T47D (cell line): ENCODE measurements around the gene CUBN.

Experiments used
- DNase-seq, 2 experiments: peaks; one replicate each; pipeline versions ENCODE4 v3.0.0 to v3.0.0-alpha.2; 2011 to 2012; ENCODE audit warnings: low read depth in 1 of 2, low spot score in 1 of 2
- JUND ChIP-seq: IDR thresholded peaks from 2 replicates; pipeline ENCODE4 v1.6.1; 2012; ENCODE audit warnings: low read depth
- in situ Hi-C: cut with HindIII; loops from 2 replicates; pipeline ENCODE4 v1.10.0; 2016; ENCODE audit warnings: low sequenced_read_pairs, low pct_unique_long_range_greater_than_20kb

The CUBN gene

DNA sequence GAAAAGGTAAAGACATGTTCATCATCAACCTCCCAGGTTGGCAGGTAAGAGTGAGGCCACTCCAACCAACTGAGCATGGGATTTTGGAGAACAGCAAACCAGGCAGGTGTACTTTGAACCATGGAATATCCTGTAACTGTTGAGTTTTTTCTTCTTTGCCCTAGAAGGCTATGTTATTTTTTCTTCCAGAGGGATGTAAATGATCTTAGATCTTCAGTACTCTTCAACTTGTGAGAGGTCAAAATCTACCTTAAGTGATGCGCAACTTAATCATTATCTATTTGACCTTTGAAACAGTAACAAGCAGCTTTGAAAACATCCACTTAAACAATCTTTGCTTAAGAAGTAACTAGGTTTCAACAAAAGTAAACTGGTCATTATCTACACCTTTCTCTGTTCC lies at the start of gene CUBN:
Gene CUBN (minus strand): TSS at position 71 of the 400 bp plus-strand sequence. CDS start 46 bp downstream, at position 25.
- no peak for TF ChIP-seq JUND
- DNase-seq, result no peak
- in situ Hi-C loops, result no loop called here

DNA sequence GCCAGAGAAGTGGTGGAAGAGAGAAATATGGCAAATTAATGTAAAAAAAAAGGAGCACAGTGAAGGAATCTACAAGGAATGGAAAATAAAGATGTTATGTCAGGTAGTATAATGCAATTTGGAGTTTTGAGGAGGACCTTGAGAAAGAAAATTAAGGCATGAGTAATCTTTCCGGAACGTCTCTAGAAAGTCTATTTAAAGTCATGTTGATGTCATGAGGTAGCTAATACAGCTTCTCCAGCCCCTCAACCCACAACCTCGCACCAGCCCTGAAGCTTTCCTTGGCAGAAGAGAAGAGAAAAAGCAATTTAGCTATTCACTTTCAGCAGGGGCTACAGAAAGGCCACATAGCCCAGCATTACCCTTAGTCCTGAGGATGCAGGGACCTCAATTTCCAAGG lies 49.4 kb upstream of the CUBN start:
- TF ChIP-seq JUND, result no peak
- DNase-seq, result no peak
- in situ Hi-C loops, result no loop called here

GRCh38 chr10:17178006-17178405 lies 48.4 kb upstream of the CUBN start:
- no peak for TF ChIP-seq JUND
- DNase-seq, result no peak
- in situ Hi-C loops, result no loop called here

GRCh38 chr10:17177014-17177413 lies 47.4 kb upstream of the CUBN start:
- in situ Hi-C loops, result no loop called here
- TF ChIP-seq JUND, result no peak
- DNase-seq, result no peak

DNA sequence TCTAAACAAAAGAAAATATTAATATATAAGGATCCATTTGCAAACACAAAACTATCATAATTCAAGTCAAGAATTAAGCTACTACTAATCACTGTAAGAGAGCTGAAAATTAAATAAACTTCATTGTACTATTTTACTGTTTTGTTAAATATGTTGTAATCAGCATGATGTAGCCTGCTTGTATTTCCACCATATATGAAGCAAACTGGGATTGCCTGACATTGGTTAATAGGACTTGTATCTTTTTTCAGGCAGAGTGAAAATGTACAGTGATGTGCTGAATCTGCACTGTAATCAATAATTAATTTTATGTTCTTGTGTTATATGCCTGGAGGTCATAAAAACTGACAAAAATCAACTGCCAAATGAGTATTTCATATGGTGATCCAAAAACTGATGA lies 46.5 kb upstream of the CUBN start:
- in situ Hi-C loops, result no loop called here
- TF ChIP-seq JUND, result no peak
- DNase-seq, result no peak

- in situ Hi-C loops, result no loop called here
- no peak for DNase-seq
- no peak for TF ChIP-seq JUND
Measured at GRCh38 chr10:17175551-17175950, 45.9 kb upstream of the CUBN start.

DNA sequence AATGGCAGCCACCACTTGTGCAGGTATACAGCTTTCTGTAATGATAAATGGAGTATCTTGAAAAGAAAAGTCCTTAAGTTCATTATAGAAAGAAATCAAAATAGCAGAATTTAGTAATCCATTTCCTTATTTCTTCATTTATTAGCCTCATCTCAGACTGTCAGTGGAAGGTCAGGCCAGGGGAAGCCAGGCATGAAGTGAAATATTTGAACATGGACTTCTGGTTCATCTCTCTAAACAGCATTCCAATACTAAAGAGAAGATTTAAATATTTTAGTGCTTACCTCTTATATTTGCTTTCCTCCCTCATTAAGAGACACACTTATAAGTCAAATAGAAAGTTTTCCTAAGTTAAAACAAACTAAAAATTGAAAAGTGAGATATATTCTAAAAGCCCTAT lies 45.0 kb upstream of the CUBN start:
- no peak for TF ChIP-seq JUND
- no peak for DNase-seq
- in situ Hi-C loops, result no loop called here

DNA sequence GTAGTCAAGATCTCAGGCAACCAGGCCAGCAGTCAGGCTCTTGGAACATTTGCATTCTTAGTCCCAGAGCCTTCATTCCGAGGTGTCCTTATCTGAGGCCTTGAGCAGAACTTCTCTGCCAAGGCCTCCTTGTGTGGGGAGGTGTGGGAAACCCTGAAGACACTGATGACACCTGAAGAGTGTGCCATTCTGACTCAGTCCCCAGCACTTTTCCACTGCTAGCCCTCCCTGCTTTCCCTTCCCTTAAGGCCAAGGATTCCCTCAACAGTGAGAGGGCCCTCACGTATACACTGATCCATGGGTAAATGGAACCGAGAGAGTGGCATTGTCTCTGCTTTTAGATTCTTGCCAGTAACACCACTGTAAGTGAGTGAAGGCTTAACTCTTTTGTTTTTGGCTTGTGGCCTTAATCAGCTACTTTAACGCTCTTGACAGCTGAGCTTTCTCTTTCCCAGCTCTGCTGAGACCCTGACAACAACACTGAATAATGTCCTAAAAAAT lies 41.6 kb upstream of the CUBN start:
- no peak for TF ChIP-seq JUND
- no peak for DNase-seq
- in situ Hi-C loops, result no loop called here

DNA sequence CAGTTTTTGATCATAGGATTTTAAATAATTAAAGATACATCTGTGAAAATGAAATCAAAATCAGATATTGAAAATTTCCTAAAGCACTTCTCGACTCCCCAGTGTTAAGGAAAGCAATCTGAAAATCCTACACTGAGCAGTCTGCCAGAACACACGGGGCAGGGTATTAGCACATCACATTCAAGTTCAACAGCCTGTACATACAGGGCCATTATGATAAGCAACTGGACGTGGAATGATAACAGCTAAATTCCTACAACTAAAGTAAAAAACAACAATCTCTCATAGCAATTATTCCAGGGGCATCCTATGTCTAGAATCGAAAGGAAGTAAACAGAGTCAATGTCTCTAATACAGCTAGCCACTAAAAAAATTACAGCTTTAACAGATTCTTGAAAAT lies 40.2 kb upstream of the CUBN start:
- in situ Hi-C loops, result no loop called here
- DNase-seq, result no peak
- no peak for TF ChIP-seq JUND

DNA sequence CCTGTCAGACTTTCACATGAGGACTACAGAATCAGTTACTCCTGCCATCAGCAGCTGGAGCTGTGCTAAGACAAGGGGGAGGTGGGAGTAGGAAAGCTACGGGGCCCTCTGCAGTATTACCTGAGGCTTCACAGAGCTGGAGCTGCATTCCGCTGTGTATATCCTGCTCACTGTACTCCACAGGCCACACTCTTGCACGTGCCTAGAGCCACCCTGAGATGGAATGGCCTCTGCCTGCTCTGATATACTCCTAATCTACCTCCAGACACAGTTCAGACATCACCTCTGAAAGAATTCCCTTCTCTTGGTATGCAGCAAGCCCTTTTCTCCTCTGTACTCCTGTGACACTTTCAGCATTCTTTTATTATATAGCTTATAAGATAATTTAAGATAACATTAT lies 37.1 kb upstream of the CUBN start:
- no peak for TF ChIP-seq JUND
- in situ Hi-C loops, result no loop called here
- no peak for DNase-seq

GRCh38 chr10:17162828-17163227 lies 33.2 kb upstream of the CUBN start:
- in situ Hi-C loops, result no loop called here
- no peak for DNase-seq
- no peak for TF ChIP-seq JUND

DNA sequence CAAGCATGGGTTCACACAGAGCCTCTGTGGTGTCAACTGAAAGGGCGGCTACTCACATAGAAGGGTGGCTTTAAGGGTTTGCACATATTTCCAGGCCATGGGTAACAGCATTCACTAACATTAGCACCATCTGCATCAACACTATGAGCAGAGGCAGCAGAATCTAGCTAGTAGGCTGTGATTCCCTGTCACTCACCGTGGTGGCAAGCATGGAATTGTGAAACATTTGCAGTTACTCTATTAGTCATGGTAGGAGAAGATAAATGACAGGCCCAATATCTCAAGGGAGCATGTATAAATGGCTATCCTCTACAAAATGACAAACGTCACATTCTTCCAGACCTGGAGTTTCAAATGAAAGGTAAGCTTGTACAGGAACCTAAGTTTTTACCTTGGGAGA lies 32.2 kb upstream of the CUBN start:
- DNase-seq, result no peak
- in situ Hi-C loops, result no loop called here
- TF ChIP-seq JUND, result no peak

DNA sequence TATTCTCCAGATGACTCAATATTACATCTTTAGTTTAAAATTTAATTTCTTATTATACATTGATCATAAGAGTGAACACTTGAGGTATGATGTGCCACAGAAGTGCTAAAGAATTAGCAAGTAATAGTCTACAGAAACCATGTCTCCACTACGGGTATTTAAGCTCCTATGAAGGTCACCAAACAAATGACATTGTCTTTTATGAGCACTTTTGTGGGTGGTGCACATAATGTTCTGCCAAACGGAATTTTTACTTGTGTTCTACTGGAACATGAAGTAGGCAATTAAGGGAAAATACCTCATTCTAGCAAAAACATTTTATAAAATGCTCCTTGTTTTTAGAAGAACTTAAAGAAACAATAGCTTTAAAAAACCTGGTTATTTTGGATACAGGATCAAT lies 27.4 kb upstream of the CUBN start:
- in situ Hi-C loops, result no loop called here
- TF ChIP-seq JUND, result no peak
- DNase-seq, result no peak

- no peak for TF ChIP-seq JUND
- in situ Hi-C loops, result no loop called here
- no peak for DNase-seq
Measured at GRCh38 chr10:17155826-17156225, 26.2 kb upstream of the CUBN start.
